Measurements from ENCODE around the gene CD180.
A peak's percentile ranks its signal among the peaks of the same experiment; 100 is the strongest.

The CD180 gene

DNA sequence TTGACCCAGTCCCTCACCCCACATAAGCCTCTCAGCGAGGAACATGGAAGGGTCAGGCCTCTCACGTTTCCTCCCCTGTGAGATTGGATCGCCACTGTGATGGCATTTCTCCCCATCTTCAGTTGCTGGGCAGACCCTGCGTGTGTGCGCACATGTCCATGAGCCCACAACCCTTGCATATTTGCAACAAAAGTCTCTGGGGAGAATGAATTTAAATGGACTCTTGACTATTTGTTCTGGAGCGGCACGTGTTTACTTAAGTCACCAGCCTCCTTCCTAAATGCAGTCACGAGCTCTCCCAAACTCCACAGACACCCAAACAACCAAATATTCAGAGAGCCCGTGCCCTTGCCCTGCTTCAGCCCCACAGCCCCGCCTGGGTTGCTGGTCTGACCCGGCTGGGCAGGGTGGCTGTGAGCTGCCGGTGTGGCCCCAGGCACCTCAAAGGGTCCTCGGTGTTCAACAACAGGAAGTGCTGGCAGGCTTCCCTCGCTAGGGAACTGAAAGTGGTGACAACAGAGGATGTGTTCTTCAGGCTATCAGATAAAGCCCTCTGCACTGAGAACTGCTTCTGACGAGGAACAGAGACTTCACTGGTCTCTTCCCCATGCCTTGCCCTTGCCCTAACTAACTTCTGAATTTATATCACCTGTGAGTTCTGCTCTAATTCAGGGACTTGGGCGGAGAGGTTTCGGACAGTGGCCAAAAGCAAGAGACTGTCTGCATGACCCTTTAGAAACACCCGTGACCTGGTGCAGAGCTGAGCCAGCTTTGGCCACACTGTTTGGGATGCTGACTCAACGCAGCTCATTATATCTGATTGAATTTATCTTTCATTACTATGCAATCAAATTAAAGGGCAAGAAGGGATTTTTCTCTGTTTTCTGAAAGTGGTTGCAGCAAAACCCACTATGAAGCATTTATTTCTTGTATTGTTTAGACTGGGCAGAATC lies 19.2 kb upstream of the CD180 start:
- in situ Hi-C loops (cut with MboI; ENCODE audit: low pct_unique_long_range_greater_than_20kb, low sequenced_read_pairs) = no loop called here
- peak; percentile 83 for DNase-seq

DNA sequence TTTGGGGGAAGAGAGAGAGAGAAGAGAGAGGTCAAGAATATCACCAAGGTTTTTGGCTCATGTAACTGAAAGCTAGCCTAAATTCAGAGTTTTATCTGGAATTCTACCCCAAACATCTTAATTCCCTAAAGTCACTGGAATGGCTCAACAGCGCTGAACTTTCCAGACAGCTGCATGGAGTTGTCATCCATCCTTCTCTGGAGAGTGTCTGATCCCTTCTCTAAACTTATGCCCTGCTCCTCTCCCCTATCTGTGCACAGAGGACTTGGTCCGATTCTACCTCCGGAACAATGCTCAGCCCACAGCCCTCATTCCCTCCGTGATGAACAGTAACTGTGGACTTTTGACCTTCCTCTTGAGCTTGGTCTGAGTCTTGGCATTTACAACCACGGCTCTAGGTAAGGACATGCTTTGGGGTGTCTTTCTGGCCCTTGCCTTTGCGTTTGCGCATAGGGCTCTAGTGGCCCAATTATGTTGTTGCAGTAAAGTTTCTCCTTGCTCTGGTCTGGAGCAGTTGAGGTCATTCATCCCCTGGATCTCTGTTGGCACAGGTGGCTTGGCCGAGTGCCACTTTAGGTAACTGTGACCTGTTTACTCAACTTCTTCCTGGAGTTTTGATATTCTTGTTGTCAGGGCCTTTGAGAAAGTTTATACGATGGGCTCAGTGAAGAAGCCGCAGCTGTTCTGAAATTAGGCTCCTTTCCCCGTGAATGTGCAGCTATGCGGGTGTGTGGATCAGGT lies 18.3 kb upstream of the CD180 start:
- in situ Hi-C loops (cut with MboI; ENCODE audit: low pct_unique_long_range_greater_than_20kb, low sequenced_read_pairs) = no loop called here
- no peak for DNase-seq

DNA sequence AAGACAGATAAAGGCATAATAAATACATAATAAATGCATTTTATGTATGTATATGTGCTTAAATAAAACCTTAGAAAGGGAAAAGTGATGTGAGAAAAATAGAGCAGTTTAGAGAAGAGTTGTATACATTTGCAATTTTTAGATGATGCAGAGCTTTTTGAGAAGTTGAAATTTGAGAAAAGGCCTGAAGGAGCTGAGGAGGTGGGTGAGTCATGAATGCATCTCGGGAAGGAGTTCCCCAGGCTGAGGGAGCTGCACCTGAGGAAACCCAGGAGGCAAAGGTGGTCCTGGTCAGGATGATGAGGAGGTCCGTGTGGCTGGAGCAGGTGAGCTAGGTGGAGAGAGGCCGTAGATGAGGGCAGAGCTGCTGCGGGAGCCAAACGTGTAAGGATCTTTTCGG lies 17.4 kb upstream of the CD180 start:
- in situ Hi-C loops (cut with MboI; ENCODE audit: low pct_unique_long_range_greater_than_20kb, low sequenced_read_pairs) = no loop called here

DNA sequence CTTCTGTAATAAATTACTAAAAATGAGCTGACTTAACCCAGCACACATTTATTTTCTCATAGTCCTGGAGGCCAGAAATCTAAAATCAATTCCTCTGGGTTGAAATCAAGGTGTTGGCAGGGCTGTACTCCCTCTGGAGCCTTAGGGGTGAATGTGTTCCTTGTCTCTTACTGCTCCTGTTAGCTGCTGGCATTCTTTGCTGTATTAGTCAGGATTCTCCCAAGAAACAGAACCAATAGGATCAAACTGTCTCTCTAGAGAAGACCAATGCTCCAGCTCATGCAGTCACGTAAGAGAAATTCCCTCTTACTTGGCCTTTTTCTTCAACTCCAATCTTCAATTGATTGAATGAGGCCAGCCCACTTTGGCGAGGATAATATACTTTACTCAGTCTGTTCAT lies 15.3 kb upstream of the CD180 start:
- DNase-seq = no peak
- in situ Hi-C loops (cut with MboI; ENCODE audit: low pct_unique_long_range_greater_than_20kb, low sequenced_read_pairs) = no loop called here

More for the DNA sequence above, 17.4 kb upstream of the CD180 start:
- DNase-seq = no peak

DNA sequence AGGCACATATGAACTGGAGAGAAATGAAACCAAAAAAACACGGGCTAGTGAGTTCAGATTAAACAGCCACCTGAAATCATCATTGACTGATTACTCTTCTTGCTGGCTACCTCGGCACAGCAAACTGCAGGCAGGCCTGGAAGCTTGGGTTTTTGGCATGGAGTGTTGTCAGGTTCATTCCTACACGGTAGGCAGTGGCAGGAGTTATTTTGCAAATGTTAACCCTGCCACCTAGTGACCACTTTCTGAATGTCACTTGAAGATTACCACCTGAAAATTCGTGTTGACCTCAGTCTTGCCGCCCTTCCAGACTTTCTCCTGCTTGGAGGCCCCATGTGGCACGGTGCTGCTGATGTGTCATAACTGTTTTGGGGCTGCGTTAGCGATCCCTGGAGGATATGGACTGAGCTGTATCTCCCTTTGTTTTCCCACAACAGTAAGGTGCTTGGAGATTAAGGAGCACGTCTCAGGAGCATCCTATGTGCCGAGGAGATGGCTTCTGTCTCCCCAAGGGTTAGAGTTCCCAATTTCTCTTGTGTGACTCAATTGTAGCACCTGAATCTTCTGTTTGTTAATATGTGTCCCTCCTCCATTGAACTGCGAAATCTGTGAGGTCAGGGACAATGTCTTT lies 12.7 kb upstream of the CD180 start:
- DNase-seq = peak; percentile 91
- in situ Hi-C loops (cut with MboI; ENCODE audit: low pct_unique_long_range_greater_than_20kb, low sequenced_read_pairs) = no loop called here

DNA sequence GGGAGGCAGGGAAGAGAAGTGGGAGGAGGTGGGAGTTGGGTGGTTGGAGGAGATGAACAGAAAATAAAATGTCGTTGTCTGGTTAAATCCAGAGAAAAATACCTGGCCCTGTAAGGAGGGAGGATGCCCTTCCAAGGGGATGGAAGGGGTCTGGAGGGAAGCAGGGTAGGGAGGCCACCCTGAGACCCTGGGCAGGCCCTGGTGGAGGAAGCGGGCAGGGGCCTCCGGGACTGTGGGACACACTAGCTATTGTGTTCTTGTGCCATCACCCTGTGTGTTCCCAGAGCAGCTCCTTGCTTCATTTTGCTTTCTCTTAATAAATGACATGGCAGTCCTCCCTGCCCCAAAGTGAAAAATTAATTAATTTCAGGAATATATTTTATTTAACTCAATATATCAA lies 11.8 kb upstream of the CD180 start:
- DNase-seq = no peak
- in situ Hi-C loops (cut with MboI; ENCODE audit: low pct_unique_long_range_greater_than_20kb, low sequenced_read_pairs) = no loop called here

DNA sequence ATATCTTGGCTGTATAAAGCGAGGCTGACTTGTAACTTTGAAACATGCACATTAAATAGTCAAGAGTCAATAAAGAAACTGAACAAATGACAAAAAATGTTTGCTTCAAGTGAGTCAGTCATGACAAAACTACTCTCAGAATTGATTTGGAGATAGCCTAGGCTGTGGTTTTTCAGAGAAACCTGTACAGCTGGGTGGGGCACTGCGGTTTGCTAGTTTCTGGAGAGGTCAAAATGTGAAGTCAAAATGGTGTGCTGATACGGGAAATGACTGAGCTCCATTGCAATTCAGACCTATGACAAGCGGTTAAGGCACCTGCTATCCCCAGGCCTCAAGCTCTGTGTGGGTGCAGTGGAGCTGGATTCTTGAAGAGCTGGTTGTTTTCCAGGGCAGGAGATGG lies 10.3 kb upstream of the CD180 start:
- in situ Hi-C loops (cut with MboI; ENCODE audit: low pct_unique_long_range_greater_than_20kb, low sequenced_read_pairs) = no loop called here
- peak; percentile 96 for DNase-seq

DNA sequence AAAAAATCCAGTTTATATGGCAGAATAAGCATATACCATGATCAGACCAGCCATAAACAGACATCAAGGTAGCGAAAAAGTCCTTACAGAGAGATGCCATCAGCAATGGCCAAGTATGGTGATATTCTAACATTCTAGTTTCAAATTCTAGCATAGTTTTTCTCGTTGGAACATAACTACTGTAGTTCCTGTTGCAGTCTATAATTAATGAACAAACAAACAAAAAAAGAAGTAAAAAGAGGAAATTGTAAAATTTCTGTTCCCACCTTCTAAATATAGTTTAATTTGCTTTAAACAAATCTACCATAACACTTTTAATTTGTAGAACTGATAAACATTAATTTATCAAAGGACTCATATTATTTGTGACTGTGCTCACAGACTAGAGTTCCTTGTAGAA lies 9.9 kb upstream of the CD180 start:
- in situ Hi-C loops (cut with MboI; ENCODE audit: low pct_unique_long_range_greater_than_20kb, low sequenced_read_pairs) = no loop called here
- no peak for DNase-seq

DNA sequence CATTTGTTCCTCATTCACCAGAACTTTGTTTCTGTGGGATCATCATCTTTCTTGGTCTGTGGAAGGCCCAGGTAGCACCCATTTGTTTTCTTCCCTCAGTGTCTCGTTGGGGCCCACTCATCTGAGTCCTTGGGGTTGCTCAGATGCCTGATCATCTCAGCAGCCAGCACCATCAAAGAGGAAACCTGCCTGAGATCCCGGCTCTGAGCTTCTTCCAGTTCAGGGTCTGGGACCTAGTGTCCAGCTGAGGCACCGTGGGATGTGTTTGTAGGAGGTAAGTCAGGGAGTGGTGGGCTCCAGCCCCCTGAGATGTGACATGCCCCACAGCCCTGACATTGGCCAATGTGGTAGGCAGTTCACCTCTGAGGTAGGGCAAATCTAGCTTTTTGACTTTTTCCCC lies 9.4 kb upstream of the CD180 start:
- in situ Hi-C loops (cut with MboI; ENCODE audit: low pct_unique_long_range_greater_than_20kb, low sequenced_read_pairs) = no loop called here
- no peak for DNase-seq

DNA sequence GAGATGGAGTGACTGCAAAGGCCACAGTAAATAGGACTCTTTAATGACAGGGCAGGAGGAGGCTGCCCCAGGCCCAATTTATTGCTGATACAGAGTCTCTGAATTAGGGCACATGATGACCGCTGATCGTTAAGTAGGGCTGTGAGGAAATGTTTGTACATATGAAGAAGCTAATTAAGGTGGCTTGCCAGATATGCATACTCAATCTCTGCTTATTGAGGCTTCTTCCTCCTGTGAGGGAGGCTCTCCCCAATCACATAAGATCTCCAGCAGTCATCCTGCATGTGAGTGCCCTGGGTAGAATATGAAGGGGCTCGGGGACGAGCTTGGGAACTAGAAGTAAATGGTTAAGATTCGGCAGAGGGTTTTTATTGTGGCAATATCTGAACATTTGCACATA lies 8.2 kb upstream of the CD180 start:
- DNase-seq = no peak
- in situ Hi-C loops (cut with MboI; ENCODE audit: low pct_unique_long_range_greater_than_20kb, low sequenced_read_pairs) = no loop called here

DNA sequence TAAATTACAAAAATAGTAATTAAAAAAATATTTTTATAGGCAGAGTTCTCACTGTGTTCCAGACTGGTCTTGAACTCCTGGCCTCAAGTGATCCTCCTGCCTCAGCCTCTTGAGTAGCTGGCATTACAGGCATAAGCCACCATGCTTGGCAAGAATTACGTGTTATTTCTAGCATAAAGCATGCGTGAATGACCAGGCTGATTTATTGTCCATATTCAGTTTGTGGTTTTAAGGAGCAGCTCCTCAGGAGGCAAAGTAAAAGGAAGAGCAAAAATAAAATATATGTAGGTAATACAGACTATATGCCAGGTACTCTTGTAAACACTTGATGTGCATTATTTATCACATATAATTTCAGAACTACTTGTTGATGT lies 7.1 kb upstream of the CD180 start:
- no peak for DNase-seq
- in situ Hi-C loops (cut with MboI; ENCODE audit: low pct_unique_long_range_greater_than_20kb, low sequenced_read_pairs) = no loop called here

DNA sequence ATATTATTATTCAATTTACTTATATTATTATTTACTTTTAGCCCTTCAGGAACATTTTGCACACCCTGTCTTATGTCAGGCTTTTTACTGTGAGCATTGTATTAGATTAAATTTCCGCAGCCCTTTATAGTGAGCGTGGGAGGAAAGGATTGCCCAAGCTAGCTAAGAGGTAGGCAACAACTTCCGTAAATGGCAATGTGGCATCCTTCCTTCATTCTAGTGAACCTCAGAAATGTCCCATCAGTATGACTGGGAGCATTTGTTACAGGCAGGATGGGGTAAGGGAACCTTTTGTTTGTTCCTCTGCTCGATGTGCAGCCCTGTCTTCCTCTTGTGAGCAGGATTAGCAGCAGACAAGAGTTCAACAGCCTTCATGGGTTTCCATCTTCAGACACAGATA lies 6.2 kb upstream of the CD180 start:
- DNase-seq = peak; percentile 88
- in situ Hi-C loops (cut with MboI; ENCODE audit: low pct_unique_long_range_greater_than_20kb, low sequenced_read_pairs) = no loop called here

DNA sequence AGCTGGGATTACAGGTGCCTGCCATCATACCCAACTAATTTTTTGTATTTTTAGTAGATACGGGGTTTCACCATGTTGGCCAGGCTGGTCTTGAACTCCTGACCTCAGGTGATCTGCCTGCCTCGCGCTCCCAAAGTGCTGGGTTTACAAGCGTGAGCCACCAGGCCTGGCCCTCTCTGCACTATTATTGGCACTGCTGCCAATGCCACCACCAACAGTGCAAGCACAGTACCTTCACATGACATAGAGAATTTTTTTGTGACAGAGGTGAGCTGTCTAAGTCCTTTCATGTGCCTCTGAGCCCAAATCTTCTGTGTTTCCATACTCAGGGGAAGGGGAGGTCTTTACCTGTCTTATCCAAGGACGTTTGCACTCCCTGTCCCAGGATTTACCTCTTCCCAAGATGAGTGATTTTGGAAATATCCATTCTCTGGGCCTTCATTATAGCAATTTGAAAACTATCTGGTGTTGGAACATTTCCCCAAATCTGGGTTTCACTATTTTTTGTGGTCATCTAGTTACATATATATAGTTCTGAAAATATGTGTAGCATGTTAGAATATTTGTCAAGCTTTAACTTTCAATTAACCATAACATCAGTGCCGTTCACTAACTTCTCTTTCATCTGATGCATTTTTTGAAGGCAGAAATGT lies 5.4 kb upstream of the CD180 start:
- DNase-seq = no peak
- in situ Hi-C loops (cut with MboI; ENCODE audit: low pct_unique_long_range_greater_than_20kb, low sequenced_read_pairs) = no loop called here

DNA sequence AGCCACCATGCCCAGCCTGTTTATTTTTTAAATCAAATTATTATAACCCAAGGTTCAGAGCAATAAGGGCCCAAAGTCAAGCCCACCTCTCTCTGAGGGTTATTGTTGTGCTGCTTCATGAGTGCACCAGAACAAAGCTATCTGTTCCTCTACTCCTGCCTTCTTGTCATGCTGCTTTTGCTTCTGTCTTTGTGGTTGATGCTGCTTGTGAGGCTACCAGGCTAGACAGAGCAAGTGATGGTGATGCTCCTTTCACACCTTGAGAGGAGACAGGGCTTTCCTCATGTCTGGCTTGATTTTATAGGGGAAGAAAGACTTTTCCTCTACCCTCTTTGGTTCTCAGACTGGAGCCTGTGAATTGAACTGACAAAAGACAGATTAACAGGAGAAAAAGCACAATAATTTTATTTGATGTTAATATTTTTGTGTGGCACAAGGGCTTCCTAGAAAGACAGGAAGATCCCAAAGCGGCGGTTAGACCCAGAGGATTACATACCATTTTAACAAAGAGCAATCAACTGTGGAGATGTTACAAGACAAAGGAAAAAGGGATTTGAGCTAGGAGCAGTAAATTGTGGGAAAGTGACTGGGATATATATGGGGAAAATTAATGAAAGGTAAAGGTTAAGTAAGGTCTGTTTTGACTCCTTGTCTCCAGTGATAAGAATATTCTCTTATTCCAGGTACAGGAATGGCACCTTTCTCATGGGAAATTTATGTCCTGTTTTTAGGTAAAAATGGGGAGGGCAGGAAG lies 4.4 kb upstream of the CD180 start:
- DNase-seq = no peak
- in situ Hi-C loops (cut with MboI; ENCODE audit: low pct_unique_long_range_greater_than_20kb, low sequenced_read_pairs) = no loop called here

DNA sequence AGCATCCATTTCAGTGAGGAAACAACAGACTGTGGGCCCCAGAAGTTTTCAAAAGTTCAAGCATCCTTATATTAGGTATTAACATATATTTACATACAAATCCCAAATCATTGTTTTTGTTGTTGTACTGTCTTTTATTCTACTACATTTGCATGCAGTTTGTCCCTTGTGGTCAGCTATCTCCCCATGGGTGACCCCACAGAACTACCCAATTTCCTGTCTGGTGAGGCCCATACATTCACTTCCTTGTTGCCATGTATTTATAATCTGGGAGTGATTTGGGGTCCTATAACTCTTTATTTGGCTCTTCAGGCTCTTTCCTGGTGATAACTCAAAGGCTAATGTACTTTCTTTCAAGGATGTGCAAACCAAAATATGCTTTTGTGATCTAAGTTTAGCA lies 3.3 kb upstream of the CD180 start:
- in situ Hi-C loops (cut with MboI; ENCODE audit: low pct_unique_long_range_greater_than_20kb, low sequenced_read_pairs) = no loop called here
- no peak for DNase-seq

DNA sequence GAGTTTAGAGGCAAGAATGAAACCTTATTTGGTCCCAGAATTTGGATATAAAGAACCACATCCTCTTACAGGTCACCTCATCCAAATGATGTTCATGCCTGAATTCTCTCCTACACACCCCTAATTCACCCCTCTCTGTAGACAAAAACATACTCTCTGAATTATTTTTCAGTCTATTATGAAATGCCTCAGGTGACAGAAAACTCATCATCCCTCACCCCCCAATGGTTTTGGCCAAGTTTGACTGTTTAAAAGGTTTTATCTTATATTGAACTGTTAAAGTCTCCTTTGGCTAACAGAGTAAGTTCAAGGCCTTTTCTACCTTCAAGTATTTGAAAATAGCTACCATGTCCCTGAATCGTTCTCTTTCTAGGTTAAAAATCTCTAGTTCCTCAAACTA lies 2.3 kb upstream of the CD180 start:
- in situ Hi-C loops (cut with MboI; ENCODE audit: low pct_unique_long_range_greater_than_20kb, low sequenced_read_pairs) = no loop called here
- DNase-seq = no peak

DNA sequence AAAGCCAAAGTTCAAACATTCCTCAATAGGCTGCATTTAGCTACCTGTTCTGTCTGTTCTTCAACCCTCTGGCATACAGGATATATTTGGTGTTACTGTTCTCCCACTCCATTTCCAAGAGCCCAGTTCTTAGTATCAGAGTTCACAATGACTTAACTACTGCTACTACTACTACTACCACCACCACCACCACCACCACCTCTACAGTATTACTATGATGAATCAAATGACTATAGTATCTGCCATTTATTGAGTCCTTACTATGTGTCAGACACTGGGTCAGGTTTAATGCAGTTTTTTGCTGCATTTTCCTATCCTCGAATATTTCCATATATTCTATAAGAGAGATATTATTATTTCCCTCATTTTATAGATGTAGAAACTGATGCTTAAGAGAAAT lies 937 bp upstream of the CD180 start:
- in situ Hi-C loops (cut with MboI; ENCODE audit: low pct_unique_long_range_greater_than_20kb, low sequenced_read_pairs) = no loop called here
- DNase-seq = no peak

DNA sequence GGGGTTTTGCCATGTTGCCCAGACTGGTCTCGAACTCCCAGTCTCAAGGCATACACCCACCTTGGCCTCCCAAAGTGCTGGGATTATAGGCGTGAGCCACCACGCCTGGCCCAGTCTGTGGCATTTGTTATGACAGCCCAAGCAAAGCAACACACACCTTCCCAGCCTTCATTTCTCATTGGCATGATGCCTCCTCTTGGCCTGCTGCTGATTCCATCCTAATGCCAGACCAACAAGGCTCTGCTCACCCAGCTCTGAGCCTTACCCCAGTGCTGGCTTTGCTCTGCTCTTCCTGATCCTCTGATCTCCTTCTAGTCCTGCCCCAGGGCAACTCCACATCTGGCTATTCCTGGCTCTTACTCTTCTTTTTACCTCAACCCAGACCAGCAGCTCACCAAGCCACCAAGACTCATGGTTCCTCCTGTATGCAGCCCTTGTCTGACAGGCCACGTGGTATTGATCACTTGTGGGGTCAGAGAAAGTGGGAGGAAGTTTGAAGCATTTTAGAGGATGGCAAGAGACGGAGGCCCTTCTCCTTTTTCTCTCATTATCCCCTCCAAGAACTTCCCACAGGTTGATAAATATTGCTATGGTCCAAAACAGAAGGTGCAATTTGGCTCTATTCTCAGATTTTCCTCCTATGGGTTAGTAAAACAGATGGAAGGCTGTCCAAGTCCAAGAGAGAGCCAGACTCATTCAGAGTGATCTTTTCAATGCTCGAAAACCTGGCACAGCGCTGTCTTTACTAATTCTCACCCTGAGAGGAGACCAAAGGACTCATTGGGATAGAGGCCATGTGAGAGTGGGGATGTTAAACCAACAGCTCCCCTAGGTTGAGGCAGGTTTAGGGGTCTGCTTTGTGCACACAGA lies 958 bp downstream of the CD180 start:
- in situ Hi-C loops (cut with MboI; ENCODE audit: low pct_unique_long_range_greater_than_20kb, low sequenced_read_pairs) = no loop called here
- no peak for DNase-seq

Measured in KBM-7 (cell line).